Endothelial cell (in vitro differentiated cells): ENCODE data around the gene HTT. TPM values are rescaled to one million over a fixed set of nuclear protein-coding genes. Genes with fewer than 3 reads are reported as not detected.

ENCODE experiments used
- DNase-seq: peaks from one replicate; pipeline ENCODE4 v3.0.0; 2021; ENCODE audit warnings: low spot score
- H3K27ac Mint-ChIP-seq: one replicate; pipeline ENCODE4 v1.8.0; 2021; ENCODE audit warnings: mixed read lengths, inconsistent platforms; ENCODE audit not compliant: unreplicated experiment
- H3K27me3 Mint-ChIP-seq: one replicate; pipeline ENCODE4 v1.8.0; 2021; ENCODE audit warnings: mild to moderate bottlenecking, moderate library complexity, mixed read lengths, inconsistent platforms; ENCODE audit not compliant: unreplicated experiment
- H3K36me3 Mint-ChIP-seq: one replicate; pipeline ENCODE4 v1.8.0; 2021; ENCODE audit warnings: mild to moderate bottlenecking, low read depth, mixed read lengths, inconsistent platforms; ENCODE audit not compliant: unreplicated experiment
- H3K4me1 Mint-ChIP-seq: one replicate; pipeline ENCODE4 v1.8.0; 2021; ENCODE audit warnings: mild to moderate bottlenecking, mixed read lengths, inconsistent platforms; ENCODE audit not compliant: unreplicated experiment
- H3K4me3 Mint-ChIP-seq: one replicate; pipeline ENCODE4 v1.8.0; 2021; ENCODE audit warnings: mild to moderate bottlenecking, mixed read lengths, inconsistent platforms; ENCODE audit not compliant: unreplicated experiment
- H3K9me3 Mint-ChIP-seq: one replicate; pipeline ENCODE4 v1.8.0; 2021; ENCODE audit warnings: mixed read lengths, inconsistent platforms; ENCODE audit not compliant: unreplicated experiment
- CTCF ChIP-seq: fragments of 200-600 bp; sonication (generic); IDR thresholded peaks from one replicate; pipeline ENCODE4 v1.5.0; 2021; ENCODE audit warnings: antibody characterized with exemption; ENCODE audit not compliant: unreplicated experiment
- total RNA-seq: library from RNA; stranded (reverse); fragmentation: NEBNext Ultra II Directional; extraction: Animal tissue kit (Norgen Biotek cat#: 25700); gene quantifications from one replicate; pipeline ENCODE4 v1.2.1, GENCODE V29; 2021; ENCODE audit not compliant: unreplicated experiment

The HTT gene
- total RNA-seq, 1 donor from 2014 or later: 62.4 TPM

- no peak for DNase-seq
- H3K9me3 Mint-ChIP-seq: peaks cover 4% of the 10 kb centered on the region
- H3K27ac Mint-ChIP-seq: no peak overlapping the region
- peaks cover 6% of the 10 kb centered on the region for H3K27me3 Mint-ChIP-seq
- H3K4me3 Mint-ChIP-seq: no peak overlapping the region
- no peaks in the 10 kb centered on the region for H3K36me3 Mint-ChIP-seq
- H3K4me1 Mint-ChIP-seq: peaks cover 9% of the 10 kb centered on the region
- TF ChIP-seq CTCF: no peak
These were observed 210.5 kb downstream of the HTT start for GRCh38 chr4:3284734-3285557.

GRCh38 chr4:3285558-3286334 is 211.3 kb downstream of the HTT start:
- peaks cover 17% of the 10 kb centered on the region for H3K4me1 Mint-ChIP-seq
- H3K4me3 Mint-ChIP-seq: no peak overlapping the region
- peaks cover 6% of the 10 kb centered on the region for H3K27me3 Mint-ChIP-seq
- H3K36me3 Mint-ChIP-seq: no peaks in the 10 kb centered on the region
- no peak for TF ChIP-seq CTCF
- H3K27ac Mint-ChIP-seq: no peak overlapping the region
- DNase-seq: no peak
- peaks cover 4% of the 10 kb centered on the region for H3K9me3 Mint-ChIP-seq

GRCh38 chr4:3286335-3287175 is 212.1 kb downstream of the HTT start:
- Mint-ChIP-seq H3K36me3 (no peaks in the 10 kb centered on the region), H3K27ac (no peak overlapping the region), H3K4me1 (peaks cover 22% of the 10 kb centered on the region), H3K4me3 (no peak overlapping the region), H3K27me3 (peaks cover 6% of the 10 kb centered on the region), H3K9me3 (peaks cover 4% of the 10 kb centered on the region)
- no peak for TF ChIP-seq CTCF
- no peak for DNase-seq

GRCh38 chr4:3287271-3287971 is 212.9 kb downstream of the HTT start:
- TF ChIP-seq CTCF: no peak
- peaks cover 10% of the 10 kb centered on the region for H3K27me3 Mint-ChIP-seq
- H3K4me3 Mint-ChIP-seq: peak overlapping the region; percentile 39
- no peak overlapping the region for H3K27ac Mint-ChIP-seq
- no peak for DNase-seq
- H3K9me3 Mint-ChIP-seq: no peaks in the 10 kb centered on the region
- H3K4me1 Mint-ChIP-seq: peaks cover 26% of the 10 kb centered on the region
- no peaks in the 10 kb centered on the region for H3K36me3 Mint-ChIP-seq
